Measurements from ENCODE around the gene MSANTD4.

GRCh38 chr11:106012744-106013143 lies 9.3 kb downstream of the MSANTD4 start:
- TF ChIP-seq, protein P1, sequence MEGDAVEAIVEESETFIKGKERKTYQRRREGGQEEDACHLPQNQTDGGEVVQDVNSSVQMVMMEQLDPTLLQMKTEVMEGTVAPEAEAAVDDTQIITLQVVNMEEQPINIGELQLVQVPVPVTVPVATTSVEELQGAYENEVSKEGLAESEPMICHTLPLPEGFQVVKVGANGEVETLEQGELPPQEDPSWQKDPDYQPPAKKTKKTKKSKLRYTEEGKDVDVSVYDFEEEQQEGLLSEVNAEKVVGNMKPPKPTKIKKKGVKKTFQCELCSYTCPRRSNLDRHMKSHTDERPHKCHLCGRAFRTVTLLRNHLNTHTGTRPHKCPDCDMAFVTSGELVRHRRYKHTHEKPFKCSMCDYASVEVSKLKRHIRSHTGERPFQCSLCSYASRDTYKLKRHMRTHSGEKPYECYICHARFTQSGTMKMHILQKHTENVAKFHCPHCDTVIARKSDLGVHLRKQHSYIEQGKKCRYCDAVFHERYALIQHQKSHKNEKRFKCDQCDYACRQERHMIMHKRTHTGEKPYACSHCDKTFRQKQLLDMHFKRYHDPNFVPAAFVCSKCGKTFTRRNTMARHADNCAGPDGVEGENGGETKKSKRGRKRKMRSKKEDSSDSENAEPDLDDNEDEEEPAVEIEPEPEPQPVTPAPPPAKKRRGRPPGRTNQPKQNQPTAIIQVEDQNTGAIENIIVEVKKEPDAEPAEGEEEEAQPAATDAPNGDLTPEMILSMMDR (optimal IDR thresholded peaks at IDR 0.05 in 1 of 3, IDR thresholded peaks at IDR 0.05 in 1 of 3, conservative IDR thresholded peaks at IDR 0.05 in 1 of 3; ENCODE audit: extremely low read depth in 1 of 3, insufficient read depth in 2 of 3, low read length in 3 of 3) = no peak
- TF ChIP-seq EZH2 (IDR thresholded peaks at IDR 0.05; ENCODE audit: low read length) = no peak
